Heart right ventricle (tissue), 16 donors: ENCODE data around the gene TMEM190. TPM values are rescaled to one million over a fixed set of nuclear protein-coding genes. Genes with fewer than 3 reads are reported as not detected.
"Not testable (repeated sequence)": the region's sequence is repeated elsewhere in the genome, so short reads cannot be mapped to it uniquely, and the experiment has no call there.

Experiments
- ATAC-seq, 8 donors: fragments of 200-7000 bp; cut with Tn5 transposase; one replicate each; pipeline ENCODE4 v1.9.1; 2020; ENCODE audit warnings: mild to moderate bottlenecking in 8 of 8, moderate library complexity in 8 of 8, moderate number of reproducible peaks in 1 of 8
- DNase-seq, 2 donors: peaks; one replicate each; pipeline ENCODE4 v3.0.0-alpha.2; 2020
- H3K27ac ChIP-seq, 10 donors: fragments of 200-600 bp; sonication (generic) in 2 of 10; one replicate each; pipeline versions ENCODE4 v1.5.0 to v1.8.0; 2020 to 2022; ENCODE audit warnings: mild to moderate bottlenecking in 3 of 10
- H3K27me3 ChIP-seq, 7 donors: fragments of 200-600 bp; one replicate each; pipeline ENCODE4 v1.8.0; 2021 to 2022; ENCODE audit warnings: mild to moderate bottlenecking in 2 of 7
- H3K36me3 ChIP-seq, 9 donors: fragments of 200-600 bp; sonication (generic) in 1 of 9; one replicate each; pipeline versions ENCODE4 v1.5.0 to v1.8.0; 2020 to 2022; ENCODE audit warnings: mild to moderate bottlenecking in 2 of 9
- H3K4me1 ChIP-seq, 9 donors: fragments of 200-600 bp; sonication (generic) in 1 of 9; one replicate each; pipeline versions ENCODE4 v1.5.0 to v1.8.0; 2020 to 2022; ENCODE audit warnings: mild to moderate bottlenecking in 4 of 9
- H3K4me3 ChIP-seq, 10 donors: fragments of 200-600 bp; sonication (generic) in 2 of 10; one replicate each; pipeline versions ENCODE4 v1.5.0 to v1.8.0; 2020 to 2022; ENCODE audit warnings: mild to moderate bottlenecking in 7 of 10, moderate library complexity in 2 of 10
- H3K9me3 ChIP-seq, 11 donors: fragments of 200-600 bp in 10 of 11; sonication (generic) in 2 of 11; one replicate each; pipeline versions ENCODE4 v1.5.0 to v1.8.0; 2013 to 2022; ENCODE audit warnings: mild to moderate bottlenecking in 2 of 11, control low read depth in 1 of 11, moderate library complexity in 1 of 11
- WGBS, 2 donors: extraction: QIAGEN DNeasy Blood & Tissue Kit; methylation state at CpG; one replicate each; pipeline ENCODE4 v1.1.7; 2013; ENCODE audit warnings: inconsistent platforms in 1 of 2; 5-methylcytosine and 5-hydroxymethylcytosine counted together
- intact Hi-C, 10 donors: fragments of 100-400 bp; cut with DNase I; formaldehyde crosslinking; loops; one replicate each; pipeline versions ENCODE4 v1.11.1 to v1.14.2; 2022
- polyA plus RNA-seq, 2 donors: library from polyadenylated mRNA; stranded (reverse); fragments of 200-250 nt; gene quantifications; one replicate each; pipeline ENCODE4 v1.2.3, GENCODE V29; 2013
- total RNA-seq, 10 donors: library from RNA; stranded (reverse); fragmentation: NEBNext Ultra II Directional in 3 of 10; extraction: Animal tissue kit (Norgen Biotek cat#: 25700) in 3 of 10; gene quantifications; one replicate each; pipeline versions ENCODE4 v1.2.1 to v1.2.4, GENCODE V29; 2021 to 2023
- TF ChIP-seq, protein P1 (sequence below), 9 donors: fragments of 200-600 bp; sonication (generic) in 2 of 9; IDR thresholded peaks; one replicate each; pipeline versions ENCODE4 v1.5.0 to v1.8.0; 2021 to 2022; ENCODE audit warnings: antibody characterized with exemption in 9 of 9, mild to moderate bottlenecking in 5 of 9, moderate library complexity in 1 of 9
- donor health status: Arrhythmogenic right ventricular cardiomyopathy.
- donor health status: ischemic (EF 13 %, LVEDD 7.1; RV severe dilation, severe dysfunction).
- donor health status: healthy with polysubstance abuse.
- donor health status: DM: no; HTN: yes; CAD: no.
- donor health status: DM: no; HTN: no; CAD: no.
- donor health status: ischemic (EF 25% LVEDD 6.9; RV normal size, moderate dysfunction).
- donor health status: ischemic (EF 25% LVEDD 5.7; RV mildly dilated, moderate dysfunction).
- donor health status: healthy.
- donor health status: DM: yes; HTN: yes; CAD: no.
- donor health status: Ischemic cardiomyopathy.
- donor health status: ischemic (EF 35%, LVEDD 5.7; RV mildly dilated, moderate dysfunction).
- donor health status: nonischemic (EF 11% LVEDD 7.7; RV severe dilation, severe dysfunction).
- donor health status: DM: yes; HTN: yes; CAD: no.
- donor health status: PGD.
- donor health status: ischemic (EF 29% LVEDD 5.4; RV normal size, mild dysfunction).
- donor health status: nonischemic (EF 23%, LVEDD 6.1; RV moderate dilation, normal function).

The TMEM190 gene
- total and polyA plus RNA-seq, 12 donors: not detected

DNA sequence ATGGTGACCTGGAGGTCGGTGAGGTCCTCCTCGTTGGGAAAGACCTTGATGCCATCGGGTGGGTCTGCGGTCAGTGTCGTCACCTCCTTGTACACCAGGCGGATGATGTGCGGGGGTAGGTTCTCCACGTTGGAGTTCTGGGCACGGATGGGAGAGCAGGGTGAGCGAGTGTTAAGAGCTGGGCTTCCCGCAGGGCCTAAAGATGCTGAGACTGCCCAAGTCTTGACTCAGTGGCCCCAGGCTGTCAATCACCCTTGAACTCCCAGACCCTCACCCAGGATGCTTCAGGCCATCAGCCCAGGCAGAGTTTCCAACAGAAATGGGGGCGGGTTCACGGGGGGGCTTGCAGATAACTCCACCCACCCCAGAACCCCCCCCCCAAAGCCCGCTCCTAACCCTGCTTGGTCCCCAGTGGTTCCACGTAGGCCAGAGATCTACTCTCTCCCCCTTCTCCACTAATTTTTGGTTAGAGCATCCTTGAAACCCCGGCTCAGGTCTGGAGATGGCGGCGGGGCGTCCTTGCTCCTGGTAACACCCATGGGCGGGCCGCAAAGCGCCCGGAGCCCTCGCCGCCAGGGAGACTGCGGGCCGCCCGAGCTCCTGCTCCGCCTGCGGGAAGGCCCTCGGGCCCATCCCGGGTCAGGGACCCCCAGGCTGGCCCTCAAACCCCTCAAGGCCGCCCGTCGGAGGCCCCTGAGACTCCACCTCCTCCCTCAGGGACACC, 30.4 kb downstream of the TMEM190 start:
- TF ChIP-seq, protein P1, sequence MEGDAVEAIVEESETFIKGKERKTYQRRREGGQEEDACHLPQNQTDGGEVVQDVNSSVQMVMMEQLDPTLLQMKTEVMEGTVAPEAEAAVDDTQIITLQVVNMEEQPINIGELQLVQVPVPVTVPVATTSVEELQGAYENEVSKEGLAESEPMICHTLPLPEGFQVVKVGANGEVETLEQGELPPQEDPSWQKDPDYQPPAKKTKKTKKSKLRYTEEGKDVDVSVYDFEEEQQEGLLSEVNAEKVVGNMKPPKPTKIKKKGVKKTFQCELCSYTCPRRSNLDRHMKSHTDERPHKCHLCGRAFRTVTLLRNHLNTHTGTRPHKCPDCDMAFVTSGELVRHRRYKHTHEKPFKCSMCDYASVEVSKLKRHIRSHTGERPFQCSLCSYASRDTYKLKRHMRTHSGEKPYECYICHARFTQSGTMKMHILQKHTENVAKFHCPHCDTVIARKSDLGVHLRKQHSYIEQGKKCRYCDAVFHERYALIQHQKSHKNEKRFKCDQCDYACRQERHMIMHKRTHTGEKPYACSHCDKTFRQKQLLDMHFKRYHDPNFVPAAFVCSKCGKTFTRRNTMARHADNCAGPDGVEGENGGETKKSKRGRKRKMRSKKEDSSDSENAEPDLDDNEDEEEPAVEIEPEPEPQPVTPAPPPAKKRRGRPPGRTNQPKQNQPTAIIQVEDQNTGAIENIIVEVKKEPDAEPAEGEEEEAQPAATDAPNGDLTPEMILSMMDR (IDR thresholded peaks at IDR 0.05): no peak
- H3K9me3 ChIP-seq: peaks cover 0 to 5% (median 0%) of the 10 kb centered on the region in 11 donors
- H3K27ac ChIP-seq: peak overlapping the region; percentile 88 to 99 (median 96)
- H3K36me3 ChIP-seq: peaks cover 0 to 44% (median 21%) of the 10 kb centered on the region in 9 donors
- no peaks in the 10 kb centered on the region for H3K27me3 ChIP-seq
- peak overlapping the region; percentile 77 to 99 (median 92) for H3K4me3 ChIP-seq
- no peak for DNase-seq
- 10 to 14% methylated on average over 34 to 35 of the region's 35 CpGs for WGBS, 2 donors
- peak in 4 of 8 donors; percentile 1 to 7 (median 6) for ATAC-seq
- intact Hi-C loops: loop anchor here in 1 of 10 donors (5.0 kb wide), 1 partner anchor 150 kb away; the partner anchor contains the start of gene PPP6R1
- peaks cover 4 to 27% (median 17%) of the 10 kb centered on the region in 9 donors for H3K4me1 ChIP-seq

DNA sequence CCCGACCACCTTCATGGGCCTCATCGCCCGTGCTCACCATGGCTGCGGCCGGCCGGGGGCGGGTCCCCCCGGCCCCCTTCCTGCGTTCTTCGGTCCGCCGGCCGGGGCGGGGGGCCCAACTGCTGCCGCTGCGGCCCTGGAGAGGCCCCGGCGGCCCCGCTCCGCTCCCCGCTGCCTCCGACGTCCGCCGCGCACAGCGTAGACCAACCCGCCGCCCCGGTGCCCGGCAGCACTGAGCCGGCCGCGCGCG, 30.8 kb downstream of the TMEM190 start, which contains the start of gene UBE2S:
UBE2S (minus strand) TSS at position 239 of the 250 bp plus-strand sequence; CDS start at position 40, 199 bp downstream.
- not testable (repeated sequence) for H3K9me3 ChIP-seq, H3K27me3 ChIP-seq, DNase-seq, ATAC-seq
- Histone ChIP-seq H3K4me3 (peak within 1 kb of the TSS; percentile 77 to 99 (median 92)), H3K4me1 (peaks cover 4 to 27% (median 17%) of the 10 kb centered on the region in 9 donors), H3K36me3 (peaks cover 0 to 39% (median 19%) of the 10 kb centered on the region in 9 donors), H3K27ac (peak within 1 kb of the TSS; percentile 88 to 99 (median 96))
- WGBS, 2 donors: 1 to 2% methylated on average over 30 to 36 of the region's 36 CpGs
- intact Hi-C loops: loop anchor here in 1 of 10 donors (5.0 kb wide), 1 partner anchor 150 kb away; the partner anchor contains the start of gene PPP6R1

DNA sequence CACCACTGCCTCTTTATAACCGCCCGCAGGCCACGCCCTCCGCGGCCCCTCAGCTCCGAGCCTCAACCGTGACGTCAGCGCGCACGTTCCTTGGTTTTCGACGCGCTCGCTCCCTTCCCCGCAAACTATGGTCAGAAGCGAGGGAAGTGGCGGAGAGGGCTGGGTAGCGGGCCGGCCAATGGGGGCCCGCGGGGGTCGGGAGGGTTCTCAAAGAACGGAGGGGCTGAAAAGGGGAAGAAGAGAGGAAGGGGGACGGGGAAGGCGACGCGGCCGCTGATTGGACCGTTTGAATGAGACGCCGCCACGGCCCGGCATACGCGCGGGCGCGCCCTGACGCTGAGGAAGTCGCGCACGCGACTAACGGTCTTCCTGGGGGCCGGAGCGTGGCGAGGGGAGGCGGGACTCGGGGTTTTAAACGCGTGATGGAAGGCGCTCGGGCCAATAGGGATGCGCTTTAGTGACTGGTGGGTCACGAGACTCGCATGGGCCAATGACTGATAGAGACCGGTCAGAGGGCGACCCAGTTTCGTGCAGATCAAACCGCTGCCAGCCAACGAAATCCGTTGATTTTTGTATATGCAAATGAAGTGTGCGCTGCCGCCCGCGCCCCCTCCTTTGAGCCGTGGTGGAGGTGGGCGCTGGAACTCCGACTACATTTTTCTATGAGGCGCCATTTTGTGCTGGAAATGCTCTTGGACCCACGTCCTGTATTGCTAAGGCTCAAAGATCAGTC, 31.3 kb downstream of the TMEM190 start:
- 0 to 1% methylated on average over 72 of the region's 72 CpGs for WGBS, 2 donors
- Histone ChIP-seq H3K4me3 (peak overlapping the region; percentile 77 to 99 (median 92)), H3K27ac (peak overlapping the region; percentile 88 to 99 (median 96)), H3K9me3 (peaks cover 0 to 5% (median 0%) of the 10 kb centered on the region in 11 donors), H3K4me1 (peaks cover 4 to 27% (median 17%) of the 10 kb centered on the region in 9 donors), H3K36me3 (peaks cover 0 to 34% (median 14%) of the 10 kb centered on the region in 9 donors), H3K27me3 (no peaks in the 10 kb centered on the region)
- ATAC-seq (peak; percentile 96 to 99 (median 98)), DNase-seq (peak; percentile 98 to 99)
- TF ChIP-seq, protein P1 (IDR thresholded peaks at IDR 0.05): no peak
- intact Hi-C loops: loop anchor here in 1 of 10 donors (1.0 to 5.0 kb wide), 2 partner anchors 23 to 151 kb away; partner anchors contain the start of genes PPP6R1 and RPL28

DNA sequence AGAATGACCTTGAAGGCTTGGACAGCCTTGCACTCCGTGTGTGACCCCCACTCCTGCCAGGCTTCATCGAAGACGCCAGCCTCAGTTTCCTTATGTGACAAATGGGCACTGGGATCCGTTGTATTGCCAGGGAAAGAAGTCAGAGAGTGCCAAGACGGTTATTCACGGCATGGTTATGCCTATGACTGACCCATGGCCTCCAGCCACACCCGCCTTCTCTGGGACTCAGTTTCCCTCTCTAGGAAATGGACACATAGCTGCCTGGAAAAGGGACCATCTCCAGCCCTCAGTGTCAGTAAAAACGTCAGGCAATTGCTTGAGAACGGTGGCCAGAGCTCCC, 31.9 kb downstream of the TMEM190 start:
- DNase-seq: no peak
- Histone ChIP-seq H3K4me1 (peaks cover 4 to 27% (median 17%) of the 10 kb centered on the region in 9 donors), H3K27me3 (no peaks in the 10 kb centered on the region), H3K27ac (peak overlapping the region; percentile 48 to 99 (median 96)), H3K9me3 (peaks cover 0 to 5% (median 0%) of the 10 kb centered on the region in 11 donors), H3K4me3 (peak overlapping the region; percentile 30 to 99 (median 92)), H3K36me3 (peaks cover 0 to 28% (median 9%) of the 10 kb centered on the region in 9 donors)
- intact Hi-C loops: loop anchor here in 1 of 10 donors (1.0 to 5.0 kb wide), 2 partner anchors 23 to 151 kb away; partner anchors contain the start of genes PPP6R1 and RPL28
- ATAC-seq: no peak
- TF ChIP-seq, protein P1 (IDR thresholded peaks at IDR 0.05): no peak
- WGBS, 2 donors: 64 to 70% methylated on average over 9 of the region's 9 CpGs

DNA sequence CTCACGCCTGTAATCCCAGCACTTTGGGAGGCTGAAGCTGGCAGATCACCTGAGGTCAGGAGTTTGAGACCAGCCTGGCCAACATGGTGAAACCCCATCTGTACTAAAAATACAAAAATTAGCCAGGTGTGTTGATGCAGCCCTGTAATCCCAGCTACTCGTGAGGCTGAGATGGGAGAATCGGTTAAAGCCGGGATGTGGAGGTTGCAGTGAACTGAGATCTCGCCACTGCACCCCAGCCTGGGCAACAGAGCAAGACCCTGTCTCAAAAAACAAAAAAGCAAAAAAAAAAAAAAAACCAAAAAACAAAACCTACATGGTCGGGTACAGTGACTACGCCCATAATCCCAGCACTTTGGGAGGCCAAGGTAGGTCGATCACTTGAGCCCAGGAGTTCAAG, 32.6 kb downstream of the TMEM190 start:
- not testable (repeated sequence) for H3K4me3 ChIP-seq, H3K9me3 ChIP-seq, ATAC-seq, H3K27me3 ChIP-seq, DNase-seq
- H3K36me3 ChIP-seq: peaks cover 0 to 22% (median 4%) of the 10 kb centered on the region in 9 donors
- intact Hi-C loops: loop anchor here in 1 of 10 donors (5.0 kb wide), 1 partner anchor 152 kb away; the partner anchor contains the start of gene PPP6R1
- WGBS, 2 donors: 91 to 98% methylated on average over 8 of the region's 8 CpGs
- peaks cover 4 to 27% (median 17%) of the 10 kb centered on the region in 9 donors for H3K4me1 ChIP-seq
- H3K27ac ChIP-seq: peak overlapping the region in 1 of 10 donors; percentile 96
